Fibroblast of villous mesenchyme (primary cell): ENCODE data around the gene SDHA. TPM values are rescaled to one million over a fixed set of nuclear protein-coding genes. Genes with fewer than 3 reads are reported as not detected.
"Not testable (repeated sequence)": the region's sequence is repeated elsewhere in the genome, so short reads cannot be mapped to it uniquely, and the experiment has no call there.

Source experiments
- DNase-seq: peaks from one replicate; pipeline ENCODE4 v3.0.0-alpha.2; 2010; ENCODE audit warnings: low read depth
- H3K4me3 ChIP-seq: 2 replicates; pipeline ENCODE4 v1.5.1; 2011; ENCODE audit warnings: low read depth, mild to moderate bottlenecking, low read length
- CTCF ChIP-seq: IDR thresholded peaks from 2 replicates; pipeline ENCODE4 v1.5.1; 2012; ENCODE audit warnings: low read depth, mild to moderate bottlenecking, low read length; ENCODE audit not compliant: insufficient read depth
- total RNA-seq: library from RNA; depleted of rRNA; stranded (reverse); fragments of >200 nt; gene quantifications from 2 replicates; pipeline ENCODE4 v1.2.3, GENCODE V29; 2012

Gene SDHA
- total RNA-seq, 1 donor: 87.2 TPM

- no peak overlapping the region for H3K4me3 ChIP-seq
- TF ChIP-seq CTCF: no peak
- no peak for DNase-seq
Observed at GRCh38 chr5:208449-209114, 9.5 kb upstream of the SDHA start.

GRCh38 chr5:213803-214395 is 4.2 kb upstream of the SDHA start:
- H3K4me3 ChIP-seq: no peak overlapping the region
- TF ChIP-seq CTCF: no peak
- no peak for DNase-seq

- not testable (repeated sequence) for H3K4me3 ChIP-seq
- DNase-seq: peak; percentile 38
Observed at GRCh38 chr5:215256-215655, 2.9 kb upstream of the SDHA start.

GRCh38 chr5:216076-216475 is 2.0 kb upstream of the SDHA start:
- not testable (repeated sequence) for DNase-seq, H3K4me3 ChIP-seq

GRCh38 chr5:218457-219291 is 554 bp downstream of the SDHA start:
- TF ChIP-seq CTCF: no peak
- DNase-seq: peak; percentile 27
- H3K4me3 ChIP-seq: peak overlapping the region; percentile 92

GRCh38 chr5:219460-219863 is 1.3 kb downstream of the SDHA start:
- TF ChIP-seq CTCF: no peak
- H3K4me3 ChIP-seq: peak overlapping the region; percentile 92
- DNase-seq: peak; percentile 54

GRCh38 chr5:219991-220390 is 1.9 kb downstream of the SDHA start:
- peak; percentile 73 for DNase-seq
- peak overlapping the region; percentile 92 for H3K4me3 ChIP-seq
- no peak for TF ChIP-seq CTCF

- DNase-seq: peak; percentile 10
- not testable (repeated sequence) for H3K4me3 ChIP-seq
Observed at GRCh38 chr5:222951-223715, 5.0 kb downstream of the SDHA start.
